OCI-LY7 (cell line): ENCODE data around the gene FAM9C. TPM values are rescaled to one million over a fixed set of nuclear protein-coding genes. Genes with fewer than 3 reads are reported as not detected.

ENCODE experiments used
- BruUV-seq: library from RNA; stranded (reverse); fragments of 400-500 nt; replicated peaks from 2 replicates; lab custom pipeline; 2021; lab: Mats Ljungman, UMichigan
- CTCF ChIA-PET: fragments of 300-600 bp; sonication (Branson Sonifier 250); formaldehyde crosslinking; loops from one replicate; lab custom pipeline; 2022; ENCODE audit warnings: antibody characterized with exemption; ENCODE audit not compliant: unreplicated experiment; lab: Charles Lee
- POLR2A ChIA-PET: fragments of 300-600 bp; sonication (Branson Sonifier 250); formaldehyde crosslinking; loops from one replicate; lab custom pipeline; 2022; ENCODE audit warnings: antibody characterized with exemption; lab: Charles Lee
- DNase-seq: peaks from one replicate; pipeline ENCODE4 v3.0.0-alpha.2; 2015; ENCODE audit warnings: low spot score
- H2AFZ ChIP-seq: fragments of 200-600 bp; sonication (generic), shearing (Covaris generic); 2 replicates; pipeline ENCODE4 v1.6.1; 2014; ENCODE audit warnings: mild to moderate bottlenecking, antibody characterized with exemption, low read length, moderate library complexity
- H3K27ac ChIP-seq: fragments of 200-600 bp; sonication (generic); 2 replicates; pipeline ENCODE4 v1.5.1; 2014; ENCODE audit warnings: mixed run types, low read depth, mild to moderate bottlenecking, moderate library complexity, low read length, inconsistent platforms; ENCODE audit not compliant: poor library complexity, severe bottlenecking
- H3K36me3 ChIP-seq: fragments of 200-600 bp; sonication (generic); 2 replicates; pipeline ENCODE4 v1.6.1; 2014; ENCODE audit warnings: mild to moderate bottlenecking, antibody characterized with exemption, low read length, moderate library complexity, mixed read lengths; ENCODE audit not compliant: insufficient read depth
- H3K4me1 ChIP-seq: fragments of 200-600 bp; sonication (generic); 2 replicates; pipeline ENCODE4 v1.5.1; 2014; ENCODE audit warnings: mild to moderate bottlenecking, low read length; ENCODE audit not compliant: insufficient read depth, poor library complexity, severe bottlenecking
- H3K4me2 ChIP-seq: fragments of 200-600 bp; sonication (generic); 2 replicates; pipeline ENCODE4 v1.6.1; 2014; ENCODE audit warnings: mild to moderate bottlenecking, low read length
- H3K4me3 ChIP-seq: fragments of 200-600 bp; sonication (generic); 2 replicates; pipeline ENCODE4 v1.5.1; 2014; ENCODE audit warnings: mild to moderate bottlenecking, low read depth, low read length; ENCODE audit not compliant: poor library complexity, severe bottlenecking
- H3K79me2 ChIP-seq: fragments of 200-600 bp; sonication (generic); 2 replicates; pipeline ENCODE4 v1.6.1; 2016; ENCODE audit warnings: low read depth, mild to moderate bottlenecking, low read length, moderate library complexity, mixed read lengths; ENCODE audit not compliant: insufficient read depth
- H3K9me2 ChIP-seq: fragments of 200-600 bp; sonication (generic); 2 replicates; pipeline ENCODE4 v1.6.1; 2016; ENCODE audit warnings: mild to moderate bottlenecking, low read length, mixed read lengths; ENCODE audit not compliant: insufficient read depth
- H3K9me3 ChIP-seq: fragments of 200-600 bp; sonication (generic); 2 replicates; pipeline ENCODE4 v1.6.1; 2014; ENCODE audit warnings: mild to moderate bottlenecking, mixed run types, low read length, mixed read lengths
- H4K20me1 ChIP-seq: fragments of 200-600 bp; sonication (generic); 2 replicates; pipeline ENCODE4 v1.6.1; 2014; ENCODE audit warnings: mild to moderate bottlenecking, antibody characterized with exemption, low read length, moderate library complexity, mixed read lengths; ENCODE audit not compliant: insufficient read depth
- CTCF ChIP-seq: fragments of 200-600 bp; sonication (generic); conservative IDR thresholded peaks from 2 replicates; pipeline ENCODE4 v1.5.1; 2014; ENCODE audit warnings: mild to moderate bottlenecking, antibody characterized with exemption, low read length, moderate library complexity, mixed read lengths
- EZH2phosphoT487 ChIP-seq: fragments of 200-600 bp; sonication (generic); IDR thresholded peaks from 2 replicates; pipeline ENCODE4 v1.6.1; 2018; ENCODE audit warnings: low read depth, borderline replicate concordance, mild to moderate bottlenecking, mixed run types, antibody characterized with exemption, low read length, moderate library complexity, mixed read lengths
- intact Hi-C: fragments of 100-400 bp; cut with micrococcal nuclease; formaldehyde crosslinking; loops from one replicate; pipeline ENCODE4 v1.10.0; 2022; ENCODE audit not compliant: unreplicated experiment
- total RNA-seq, 2 experiments: library from RNA; depleted of rRNA in 1 of 2; stranded (reverse); fragments of >200 nt in 1 of 2; shearing (Covaris generic) in 1 of 2; gene quantifications; 2 replicates each; pipeline ENCODE4 v1.2.3, GENCODE V29; 2014 to 2022

FAM9C gene
- total RNA-seq, 2 experiments from 2014 or later = not detected

- no peak overlapping the region for H3K27ac ChIP-seq
- H3K4me2 ChIP-seq = no peak overlapping the region
- TF ChIP-seq EZH2phosphoT487 (no peak), CTCF (no peak)
- intact Hi-C loops = no loop called here
- no peak for DNase-seq
- no peaks in the 10 kb centered on the region for H3K9me3 ChIP-seq
- no peaks in the 10 kb centered on the region for H3K79me2 ChIP-seq
- BruUV-seq = no TSS peak
- CTCF ChIA-PET = no interaction called here
- no peaks in the 10 kb centered on the region for H4K20me1 ChIP-seq
- no peaks in the 10 kb centered on the region for H3K9me2 ChIP-seq
- no peak overlapping the region for H2AFZ ChIP-seq
- no peak overlapping the region for H3K4me3 ChIP-seq
- POLR2A ChIA-PET = no interaction called here
- no peaks in the 10 kb centered on the region for H3K36me3 ChIP-seq
- peaks cover 3% of the 10 kb centered on the region for H3K4me1 ChIP-seq
These were observed 7.5 kb downstream of the FAM9C start for GRCh38 chrX:13036896-13037295.

GRCh38 chrX:13033193-13033592 lies 11.2 kb downstream of the FAM9C start:
- peaks cover 7% of the 10 kb centered on the region for H3K4me1 ChIP-seq
- no peaks in the 10 kb centered on the region for H3K9me3 ChIP-seq
- no peaks in the 10 kb centered on the region for H3K9me2 ChIP-seq
- no peaks in the 10 kb centered on the region for H3K36me3 ChIP-seq
- H2AFZ ChIP-seq = no peak overlapping the region
- POLR2A ChIA-PET = interaction anchor here (1.3 kb wide), 1 partner anchor 10 kb away, joined by 5 read pairs; no protein-coding TSS in a partner anchor
- CTCF ChIA-PET = no interaction called here
- no peak for DNase-seq
- H3K4me3 ChIP-seq = no peak overlapping the region
- no peak overlapping the region for H3K27ac ChIP-seq
- BruUV-seq = no TSS peak
- H3K4me2 ChIP-seq = no peak overlapping the region
- no peaks in the 10 kb centered on the region for H4K20me1 ChIP-seq
- intact Hi-C loops = no loop called here
- no peaks in the 10 kb centered on the region for H3K79me2 ChIP-seq
- no peak for TF ChIP-seq CTCF
- TF ChIP-seq EZH2phosphoT487 = no peak

GRCh38 chrX:13029887-13030771 lies 14.3 kb downstream of the FAM9C start:
- H3K36me3 ChIP-seq = no peaks in the 10 kb centered on the region
- H3K9me3 ChIP-seq = no peaks in the 10 kb centered on the region
- no peaks in the 10 kb centered on the region for H3K9me2 ChIP-seq
- BruUV-seq = no TSS peak
- no peak for DNase-seq
- ChIA-PET POLR2A (interaction anchor here (0.6 to 1.4 kb wide), 4 partner anchors 12 to 998 kb away, joined by 3 to 5 read pairs (median 4); no protein-coding TSS in a partner anchor), CTCF (no interaction called here)
- intact Hi-C loops = no loop called here
- H3K27ac ChIP-seq = no peak overlapping the region
- H2AFZ ChIP-seq = peak overlapping the region; percentile 64; the same call in 1 of the 2 replicates
- H3K4me1 ChIP-seq = peaks cover 7% of the 10 kb centered on the region
- no peaks in the 10 kb centered on the region for H3K79me2 ChIP-seq
- H3K4me2 ChIP-seq = peak overlapping the region; percentile 32
- no peaks in the 10 kb centered on the region for H4K20me1 ChIP-seq
- TF ChIP-seq EZH2phosphoT487 = no peak
- no peak overlapping the region for H3K4me3 ChIP-seq
